IPS DF 19.7 (cell line): ENCODE data around the gene NRG2.

Experiments used
- DNase-seq: peaks from one replicate; pipeline ENCODE4 v3.0.0-alpha.2; 2013; ENCODE audit warnings: low read depth, low spot score

NRG2 gene

GRCh38 chr5:139968547-139969261, 74.4 kb downstream of the NRG2 start:
- DNase-seq, result no peak

- no peak for DNase-seq
Observed at GRCh38 chr5:139967353-139967752, 75.7 kb downstream of the NRG2 start.

DNA sequence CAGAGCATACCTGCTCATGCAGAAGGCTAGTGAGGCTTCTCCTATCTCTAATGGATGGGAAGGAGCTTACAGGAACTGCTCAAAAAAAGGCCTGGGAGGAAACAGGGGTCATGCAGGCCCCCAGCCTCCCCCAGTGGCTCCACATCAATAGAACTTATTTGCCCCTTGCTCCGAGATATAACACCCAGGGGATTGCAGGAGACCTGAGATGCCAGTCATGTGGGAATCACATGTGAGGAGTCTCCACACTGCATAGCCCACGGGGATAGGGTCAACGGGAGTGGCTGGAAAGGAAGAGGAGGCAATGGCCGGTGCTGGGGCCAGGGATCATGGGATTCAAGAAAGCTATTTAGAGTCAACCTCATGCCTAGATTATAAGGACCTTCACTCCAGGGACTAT, 76.2 kb downstream of the NRG2 start:
- DNase-seq, result no peak

- no peak for DNase-seq
Observed at GRCh38 chr5:139964994-139965565, 78.0 kb downstream of the NRG2 start.

DNA sequence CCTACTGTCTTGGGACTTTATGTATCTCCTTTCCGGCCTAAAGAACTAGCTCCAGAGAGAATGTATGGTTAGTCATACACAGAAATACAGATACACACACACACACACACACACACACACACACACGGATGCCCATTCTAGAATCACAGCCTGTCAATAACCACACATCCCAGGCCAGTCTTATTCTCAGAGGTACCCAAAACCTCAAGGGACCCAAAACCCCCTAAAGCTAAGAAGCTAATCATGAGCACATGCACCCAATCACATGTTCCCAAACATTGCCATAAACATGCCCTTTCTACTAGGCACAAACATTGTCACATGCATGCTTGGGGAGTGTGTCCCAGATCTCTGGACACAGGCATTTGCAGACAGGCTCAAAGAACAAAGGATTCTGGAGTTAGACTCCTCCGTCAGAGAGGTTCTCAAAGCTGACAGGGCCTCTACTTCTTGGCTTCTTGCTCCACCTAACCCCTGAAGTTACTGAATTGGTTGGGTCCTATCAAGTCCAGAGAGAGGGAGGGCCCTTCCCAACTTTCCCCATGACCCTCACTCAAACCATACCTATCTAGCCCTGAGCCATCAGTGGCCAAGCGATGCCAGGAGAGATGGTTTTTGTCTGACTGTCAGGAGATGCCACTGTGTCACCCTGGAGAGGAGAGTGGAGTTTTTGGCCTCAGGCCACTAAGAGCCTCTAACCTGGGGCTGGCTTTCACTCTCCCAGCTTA, 78.7 kb downstream of the NRG2 start:
- no peak for DNase-seq

DNA sequence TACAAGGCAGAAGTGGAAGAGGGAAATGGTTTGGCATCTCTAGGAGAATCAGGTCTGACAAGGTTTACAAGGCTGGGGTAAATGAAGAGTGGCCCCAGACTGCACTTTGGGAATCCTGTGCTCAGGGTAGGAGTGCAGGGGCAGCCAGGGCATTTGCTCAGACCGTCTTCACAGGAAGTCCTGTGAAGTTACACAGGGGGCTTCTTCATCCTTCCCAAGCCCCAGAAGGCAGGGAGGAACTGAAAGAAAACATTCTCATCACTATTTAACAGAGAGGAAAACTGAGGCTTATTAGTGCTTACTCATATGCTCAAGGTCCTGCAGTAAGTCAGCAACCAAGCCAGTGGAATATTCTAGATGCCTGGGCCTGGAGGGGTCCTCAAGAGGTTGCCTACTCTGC, 80.7 kb downstream of the NRG2 start:
- DNase-seq, result no peak

GRCh38 chr5:139961435-139962157, 81.5 kb downstream of the NRG2 start:
- DNase-seq, result no peak

GRCh38 chr5:139960723-139961383, 82.2 kb downstream of the NRG2 start:
- no peak for DNase-seq

DNA sequence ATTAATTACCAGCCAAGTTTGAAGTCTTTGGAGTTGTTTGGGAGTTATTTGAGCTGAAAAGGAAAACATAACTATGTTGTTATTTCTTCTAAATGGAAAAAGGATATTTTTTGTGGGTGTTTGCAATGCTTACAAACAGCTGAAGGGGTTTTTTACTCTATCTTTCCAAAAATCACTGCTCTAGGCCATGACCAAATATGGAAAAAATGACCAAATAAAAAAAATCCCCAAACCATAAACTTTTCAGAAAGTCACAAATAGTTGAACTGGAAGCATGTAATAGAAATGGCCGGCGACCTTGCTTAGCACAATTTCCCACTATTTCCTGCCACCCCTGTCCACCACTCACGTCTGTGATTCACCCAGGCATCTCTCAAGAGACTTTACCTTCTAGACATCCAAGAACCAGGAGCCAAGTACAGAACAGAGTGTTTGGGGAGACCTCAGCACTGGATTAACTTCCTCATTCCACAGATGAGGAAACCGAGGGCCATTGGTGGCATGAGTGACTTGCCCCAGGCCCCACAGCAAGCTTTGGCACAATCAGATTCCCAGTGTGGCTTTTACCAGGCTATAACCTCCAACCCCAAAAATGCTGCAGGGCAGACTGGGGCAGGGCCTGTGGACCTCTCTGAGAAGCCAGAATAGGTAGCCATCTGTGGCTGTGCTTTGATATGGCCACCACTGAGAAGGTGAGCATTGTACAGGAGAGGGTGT, 84.5 kb downstream of the NRG2 start:
- DNase-seq, result no peak

- no peak for DNase-seq
Observed at GRCh38 chr5:139956342-139956741, 86.8 kb downstream of the NRG2 start.

DNA sequence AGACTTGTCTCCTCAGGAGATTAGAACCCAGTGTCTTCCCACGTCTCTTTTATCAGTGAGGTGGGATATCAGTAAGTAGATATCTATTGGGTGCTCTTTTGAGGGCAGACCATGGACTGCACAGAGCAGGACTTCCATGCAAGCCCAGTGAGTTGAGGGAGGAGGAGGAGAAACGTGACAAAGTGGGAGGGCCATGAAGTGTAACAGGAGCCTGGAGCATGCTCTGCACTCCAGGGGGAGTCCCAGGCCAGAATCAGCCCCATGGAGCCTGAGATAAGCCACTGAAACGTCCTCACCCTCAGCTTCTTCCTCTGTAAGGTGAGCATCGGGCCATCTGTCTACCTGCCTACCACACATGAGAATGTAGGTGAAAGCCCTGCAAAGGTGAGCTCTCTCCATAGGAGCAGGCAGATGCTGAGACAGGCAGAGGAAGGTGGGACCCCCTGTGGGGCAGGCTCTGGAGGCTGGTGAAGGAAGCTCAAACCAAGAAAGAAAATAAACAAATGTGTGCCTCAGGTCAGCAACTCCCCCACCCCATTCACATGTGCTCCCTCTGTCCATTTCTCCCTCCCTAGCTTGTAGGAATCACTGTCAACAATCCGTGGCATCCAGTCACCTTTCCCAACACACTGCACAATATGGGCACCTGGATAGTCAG, 87.4 kb downstream of the NRG2 start:
- no peak for DNase-seq

GRCh38 chr5:139955053-139955605, 88.0 kb downstream of the NRG2 start:
- DNase-seq, result no peak

DNA sequence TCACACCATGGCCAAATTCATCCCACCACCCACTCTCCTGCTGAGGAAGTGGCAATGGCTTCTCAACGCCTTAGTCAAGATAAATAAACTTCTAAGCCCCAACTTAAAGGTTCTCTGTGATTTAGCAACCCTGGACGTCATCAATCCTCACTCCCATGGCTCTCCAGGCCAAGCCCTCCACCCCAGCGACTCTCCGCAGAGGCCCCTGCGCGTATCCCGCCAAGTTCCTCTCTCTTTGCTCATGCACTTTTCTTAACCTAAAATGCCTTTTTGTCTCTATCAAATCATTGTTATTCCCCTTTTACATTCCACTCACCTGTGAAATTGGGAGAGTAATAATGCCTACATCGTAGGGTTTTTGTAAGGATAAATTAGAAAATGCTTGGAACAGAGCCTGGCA, 88.6 kb downstream of the NRG2 start:
- no peak for DNase-seq

DNA sequence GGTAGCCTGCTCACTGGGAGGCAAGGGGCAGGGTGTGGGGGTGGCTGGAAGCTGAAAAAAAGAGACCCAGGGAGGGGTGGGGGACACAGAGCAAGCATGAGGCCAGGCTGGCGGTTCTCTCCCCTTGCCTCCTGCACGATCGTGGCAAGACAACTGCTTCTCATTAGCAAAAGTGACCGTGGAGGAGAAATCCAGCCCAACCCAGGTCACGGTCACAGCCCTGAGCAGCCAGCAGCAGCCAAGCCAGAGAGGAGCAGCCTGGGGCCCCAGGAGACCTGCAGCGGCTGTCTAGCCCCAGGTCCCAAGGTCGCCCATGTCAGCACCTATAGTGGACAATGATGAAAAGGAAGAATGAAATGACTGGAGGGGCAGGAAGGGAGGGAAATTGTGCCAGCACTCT, 89.1 kb downstream of the NRG2 start:
- DNase-seq, result no peak

DNA sequence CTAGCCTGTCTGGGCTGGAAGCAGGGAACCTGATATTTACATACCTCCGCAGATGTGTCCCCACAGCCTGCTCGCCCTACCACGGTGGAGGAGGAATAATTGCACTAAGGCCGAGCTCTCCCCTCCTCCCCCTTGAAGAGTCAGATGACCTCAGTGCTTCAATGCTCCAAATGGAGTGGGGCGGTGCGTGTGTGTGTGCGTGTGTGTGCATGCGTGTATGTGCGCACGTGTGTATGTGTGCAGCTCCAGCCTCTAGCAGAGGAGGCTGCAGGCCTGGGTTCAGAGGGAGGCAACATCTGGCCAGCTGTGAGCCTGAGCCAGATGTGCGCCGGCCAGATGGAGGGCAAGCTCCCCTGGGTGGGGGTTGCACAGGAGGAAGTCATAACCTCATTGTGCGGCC, 90.5 kb downstream of the NRG2 start:
- no peak for DNase-seq

- DNase-seq, result no peak
Observed at GRCh38 chr5:139951983-139952382, 91.1 kb downstream of the NRG2 start.

GRCh38 chr5:139951296-139951924, 91.7 kb downstream of the NRG2 start:
- DNase-seq, result no peak

GRCh38 chr5:139950436-139950835, 92.7 kb downstream of the NRG2 start:
- no peak for DNase-seq

DNA sequence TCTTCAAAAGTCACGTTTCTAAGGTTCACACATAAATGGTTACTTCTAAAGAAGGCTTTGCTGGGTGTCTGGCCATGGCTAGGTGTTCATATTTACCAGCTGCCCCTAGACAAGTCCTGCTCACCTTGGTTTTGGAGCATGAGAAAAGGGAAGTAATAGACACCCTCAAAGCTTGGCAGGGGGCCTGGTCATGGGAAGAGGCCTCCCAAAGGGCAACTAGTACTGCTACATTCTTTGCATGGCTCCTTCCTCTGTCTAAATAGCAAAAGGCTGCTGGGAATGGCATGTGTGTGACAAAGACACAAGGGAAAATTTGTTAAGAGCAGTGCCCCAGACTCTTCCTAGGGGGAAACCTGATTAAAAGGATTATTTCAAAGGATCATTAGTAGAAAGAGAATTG, 93.4 kb downstream of the NRG2 start:
- DNase-seq, result no peak

DNA sequence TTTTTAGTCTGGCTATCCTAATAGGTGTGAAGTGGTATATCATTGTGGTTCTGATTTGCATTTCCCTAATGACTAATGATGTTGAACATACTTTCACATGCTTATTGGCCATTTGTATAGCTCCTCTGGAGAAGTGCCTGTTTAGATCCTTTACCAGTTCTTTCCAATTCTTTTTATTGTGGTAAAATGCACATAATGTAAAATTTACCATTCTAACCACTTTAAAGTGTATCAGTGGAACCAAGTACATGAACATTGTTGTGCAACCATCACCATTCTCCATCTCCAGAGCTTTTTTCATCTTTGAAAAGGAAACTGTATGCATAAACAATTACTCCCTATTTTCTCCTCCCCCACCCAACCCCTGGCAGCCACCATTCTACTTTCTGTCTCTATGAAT, 95.4 kb downstream of the NRG2 start:
- DNase-seq, result no peak
